ENCODE measurements around the gene CDH13.

Gene CDH13

DNA sequence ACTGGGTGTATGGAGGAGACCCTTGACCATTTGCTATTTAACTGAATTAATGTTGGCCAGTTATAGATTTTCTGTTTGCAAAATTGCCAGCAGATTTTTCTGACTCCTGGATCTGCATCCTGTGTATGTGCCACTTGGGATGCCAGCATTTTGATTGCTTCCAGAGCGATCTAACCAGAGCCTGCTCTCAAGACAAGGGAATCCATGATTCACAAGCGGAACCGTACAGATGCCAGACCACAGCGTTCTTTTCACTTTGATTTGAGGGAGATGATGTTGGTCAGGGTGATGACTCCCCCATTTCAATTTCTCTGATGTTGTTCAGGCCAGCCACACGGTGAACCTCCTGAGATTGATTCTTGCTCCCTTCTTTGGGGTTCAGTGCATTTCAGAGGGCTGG lies 228.7 kb downstream of the CDH13 start:
- DNase-seq = no peak

DNA sequence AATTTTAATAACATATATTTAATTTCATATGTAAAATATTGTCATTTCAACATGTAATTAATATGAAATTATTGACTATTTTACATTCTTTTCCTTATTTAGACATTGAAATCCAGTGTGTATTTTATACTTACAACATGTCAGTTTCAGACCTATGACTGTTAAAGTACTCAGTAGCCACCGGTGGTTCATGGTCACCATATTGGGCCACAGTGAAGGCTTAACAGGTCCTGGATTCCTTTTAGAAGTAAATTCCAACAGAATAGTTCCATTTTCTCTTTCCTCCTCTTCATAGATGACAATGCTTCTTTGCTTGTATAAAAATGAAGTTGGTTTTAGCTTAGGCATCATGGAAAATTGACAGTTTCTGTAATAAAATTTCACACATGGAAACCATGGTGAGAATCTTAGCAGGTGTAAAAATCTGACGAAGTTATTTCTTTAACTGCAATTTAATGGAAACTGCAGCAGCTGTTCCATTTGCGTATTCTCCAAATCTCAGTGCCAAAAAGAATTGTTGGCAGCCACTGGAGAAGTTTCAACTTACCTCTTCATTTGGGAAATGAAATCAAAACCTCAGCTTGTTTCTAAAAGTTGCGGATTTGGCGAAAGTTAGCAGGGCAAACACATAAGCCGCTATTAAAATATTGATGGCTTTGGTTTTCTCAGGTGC lies 231.1 kb downstream of the CDH13 start:
- DNase-seq = no peak

- no peak for DNase-seq
Observed at GRCh38 chr16:82859662-82860061, 232.9 kb downstream of the CDH13 start.

DNA sequence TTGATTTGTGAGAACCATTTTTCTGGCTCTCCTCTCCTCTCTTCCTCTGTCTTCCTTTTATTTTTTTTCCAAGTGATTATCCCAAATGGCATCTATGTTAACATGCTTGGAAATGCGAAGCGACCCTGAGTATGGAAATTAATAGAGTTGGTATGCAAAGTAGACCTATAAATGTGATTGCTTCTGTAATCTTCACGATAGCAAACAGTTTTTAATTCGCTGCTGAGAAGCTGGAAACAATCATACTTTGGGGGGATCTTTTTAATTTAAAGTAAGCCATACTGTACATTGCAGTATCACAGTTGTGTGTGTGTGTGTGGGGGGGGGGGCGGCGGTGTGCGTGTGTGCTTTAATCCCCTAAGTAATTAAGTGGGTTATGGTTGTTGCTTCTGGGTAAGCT lies 233.3 kb downstream of the CDH13 start:
- DNase-seq = no peak

- DNase-seq = no peak
Observed at GRCh38 chr16:82862057-82862456, 235.3 kb downstream of the CDH13 start.

- no peak for DNase-seq
Observed at GRCh38 chr16:82864332-82865040, 237.7 kb downstream of the CDH13 start.

- DNase-seq = no peak
Observed at GRCh38 chr16:82865412-82865811, 238.6 kb downstream of the CDH13 start.

GRCh38 chr16:82867485-82867884 lies 240.7 kb downstream of the CDH13 start:
- DNase-seq = no peak

GRCh38 chr16:82874271-82874670 lies 247.5 kb downstream of the CDH13 start:
- no peak for DNase-seq

GRCh38 chr16:82874672-82875071 lies 247.9 kb downstream of the CDH13 start:
- no peak for DNase-seq

DNA sequence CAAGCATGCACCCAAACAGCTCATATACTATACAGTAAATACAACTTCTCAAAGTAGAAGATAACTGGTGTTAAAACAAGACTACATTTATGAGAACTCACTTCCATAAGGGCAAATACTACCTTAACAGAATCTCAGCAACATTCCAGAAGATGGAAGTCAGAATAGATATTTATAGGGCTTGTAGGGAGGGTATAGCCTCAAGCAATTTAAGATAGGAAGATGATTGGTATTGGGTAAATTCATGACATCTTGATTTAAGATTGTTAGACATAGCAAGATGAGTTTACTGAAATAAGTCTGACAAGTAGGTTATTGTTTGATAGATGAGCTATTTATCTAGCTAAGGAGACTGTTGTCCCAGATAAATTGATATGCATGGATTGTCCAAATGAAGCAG lies 250.2 kb downstream of the CDH13 start:
- DNase-seq = no peak

GRCh38 chr16:82878466-82878865 lies 251.7 kb downstream of the CDH13 start:
- no peak for DNase-seq

- DNase-seq = no peak
Observed at GRCh38 chr16:82880346-82880745, 253.6 kb downstream of the CDH13 start.

GRCh38 chr16:82881516-82881915 lies 254.7 kb downstream of the CDH13 start:
- no peak for DNase-seq

DNA sequence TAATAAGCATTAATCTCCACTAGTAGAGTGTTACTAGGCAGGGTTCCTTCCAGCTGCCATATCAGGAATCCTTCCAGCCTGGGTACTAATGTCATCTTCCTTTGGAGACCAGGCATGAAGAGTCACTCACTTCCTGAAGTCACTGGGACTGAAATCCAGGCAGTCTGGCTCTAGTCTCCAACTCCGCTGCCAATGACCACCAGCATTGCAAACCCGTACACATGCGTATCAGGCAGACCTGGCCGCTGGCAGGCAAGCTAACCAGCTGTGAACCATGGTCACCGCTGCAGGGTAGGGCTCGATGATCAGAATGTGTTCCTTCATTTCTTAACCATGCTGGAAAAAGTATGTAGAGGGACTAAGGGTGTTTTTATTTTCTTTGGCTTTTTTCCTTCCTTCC lies 255.5 kb downstream of the CDH13 start:
- DNase-seq = no peak

GRCh38 chr16:82882982-82883835 lies 256.4 kb downstream of the CDH13 start:
- DNase-seq = no peak

DNA sequence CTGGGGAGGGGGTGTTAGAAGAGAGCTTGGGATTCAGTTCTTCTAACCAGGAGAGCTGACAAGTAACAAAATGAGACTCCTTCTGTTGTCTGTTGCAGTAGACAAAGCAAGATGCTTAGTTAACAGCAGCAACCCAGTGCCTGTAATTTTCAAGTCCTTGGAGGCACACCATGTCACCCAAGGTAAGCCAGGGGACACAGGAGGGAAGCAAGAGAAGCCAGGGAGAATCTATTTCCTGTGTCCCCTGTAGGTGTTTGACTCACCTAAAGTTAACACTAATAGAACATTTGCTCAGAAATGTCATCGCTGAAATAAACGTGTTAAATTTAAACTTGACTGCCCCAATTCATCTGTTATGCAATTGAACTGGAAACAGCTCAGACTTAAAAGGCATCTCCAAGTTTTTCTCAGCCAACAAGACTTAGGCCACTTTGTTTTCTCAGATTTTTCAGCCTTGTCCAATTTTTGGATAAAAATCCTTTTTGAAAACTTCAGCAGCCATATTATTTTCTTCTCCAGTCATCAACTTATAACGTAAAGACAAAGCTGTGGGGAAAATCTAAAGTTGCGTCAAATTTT lies 257.6 kb downstream of the CDH13 start:
- no peak for DNase-seq

DNA sequence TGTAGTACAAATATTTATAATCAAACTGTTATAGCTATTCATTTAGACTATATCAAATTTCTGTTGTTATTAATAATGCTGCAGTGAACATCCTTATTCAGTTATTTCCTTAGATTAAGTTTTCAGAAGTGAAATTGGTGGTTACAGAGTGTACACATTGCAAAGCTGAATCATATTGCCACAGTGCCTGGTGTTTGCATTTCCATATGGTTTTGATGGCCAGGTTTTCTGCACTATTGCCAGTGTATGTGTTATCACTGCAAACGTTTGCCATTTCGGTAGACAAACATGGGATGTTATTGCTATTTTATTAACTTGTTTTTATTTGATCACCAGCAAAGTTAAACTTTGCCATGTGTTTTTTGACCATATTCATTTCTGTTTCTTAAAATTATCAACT lies 259.4 kb downstream of the CDH13 start:
- no peak for DNase-seq

DNA sequence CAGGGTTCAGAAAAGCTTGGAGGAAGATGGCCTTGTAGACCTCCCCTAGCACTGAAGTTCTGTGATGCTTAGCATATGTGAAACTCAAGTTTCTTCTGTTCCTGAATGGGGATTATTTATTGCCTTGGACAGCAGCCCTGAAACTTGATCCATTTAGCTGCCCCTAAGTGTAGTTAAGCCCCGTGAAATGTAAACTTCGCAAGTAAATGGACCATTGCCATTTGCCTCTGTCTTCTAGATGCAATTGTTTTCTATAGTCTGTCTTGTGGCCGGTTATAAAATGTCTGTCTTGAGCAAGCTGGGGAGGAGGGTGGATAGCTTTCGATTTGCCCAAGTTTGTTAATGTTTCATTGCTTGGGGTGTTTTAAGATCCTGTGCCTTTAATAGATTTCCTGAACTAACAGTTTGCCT lies 261.8 kb downstream of the CDH13 start:
- no peak for DNase-seq

DNA sequence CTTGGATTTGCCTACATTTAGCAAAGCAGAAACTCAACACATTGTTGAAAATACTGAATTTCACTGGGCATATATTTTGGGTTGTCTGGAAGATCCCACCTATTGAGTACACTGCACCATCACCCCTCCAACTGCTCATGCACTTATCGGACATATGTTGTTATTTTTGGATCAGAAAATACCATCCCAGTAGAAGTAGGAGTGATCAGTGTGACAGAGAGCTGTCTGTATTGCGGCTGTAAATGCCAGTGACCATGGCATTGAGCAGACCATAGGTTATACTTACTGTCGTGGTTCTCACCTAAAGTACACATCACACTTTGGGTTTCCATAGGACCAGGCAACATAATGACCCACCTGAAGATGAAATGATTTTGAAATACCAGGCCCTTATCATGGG lies 264.7 kb downstream of the CDH13 start:
- no peak for DNase-seq

DNA sequence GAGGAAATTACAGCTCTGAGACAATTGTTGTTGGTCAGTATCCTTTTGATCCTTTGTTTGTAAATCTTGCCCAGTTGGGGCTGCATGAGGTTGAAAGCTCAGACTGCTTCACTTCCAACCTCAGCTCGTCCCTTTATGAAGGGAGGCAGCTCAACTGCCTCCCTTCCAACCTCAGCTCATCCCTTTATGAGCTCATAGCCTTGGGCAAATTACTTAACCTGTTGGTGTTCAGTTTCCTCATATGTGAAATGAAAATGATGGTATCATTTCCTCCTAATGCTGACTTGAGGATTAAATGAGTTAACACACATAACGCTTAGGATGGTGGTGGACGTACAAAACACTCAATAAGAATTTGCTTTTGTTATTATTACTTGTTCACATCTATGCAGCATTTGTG lies 265.1 kb downstream of the CDH13 start:
- no peak for DNase-seq

DNA sequence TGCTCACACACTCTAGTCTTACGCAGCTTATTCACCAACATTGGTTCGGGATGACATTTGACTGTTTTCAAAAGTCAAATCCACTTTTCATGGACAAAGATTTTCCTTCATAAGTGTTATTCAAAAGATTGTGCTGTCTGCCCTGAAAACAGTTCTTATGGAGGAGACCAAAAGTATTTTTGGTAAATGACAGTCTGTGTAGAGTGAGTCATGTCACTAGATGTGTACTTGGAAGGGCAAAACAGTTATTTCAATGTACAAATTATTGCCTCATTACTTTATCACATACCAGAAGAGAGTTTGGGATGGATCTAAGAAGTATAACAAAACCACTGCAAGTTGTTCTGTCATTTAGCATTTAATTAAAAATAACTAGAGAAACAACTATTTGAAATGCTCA lies 265.6 kb downstream of the CDH13 start:
- DNase-seq = no peak

DNA sequence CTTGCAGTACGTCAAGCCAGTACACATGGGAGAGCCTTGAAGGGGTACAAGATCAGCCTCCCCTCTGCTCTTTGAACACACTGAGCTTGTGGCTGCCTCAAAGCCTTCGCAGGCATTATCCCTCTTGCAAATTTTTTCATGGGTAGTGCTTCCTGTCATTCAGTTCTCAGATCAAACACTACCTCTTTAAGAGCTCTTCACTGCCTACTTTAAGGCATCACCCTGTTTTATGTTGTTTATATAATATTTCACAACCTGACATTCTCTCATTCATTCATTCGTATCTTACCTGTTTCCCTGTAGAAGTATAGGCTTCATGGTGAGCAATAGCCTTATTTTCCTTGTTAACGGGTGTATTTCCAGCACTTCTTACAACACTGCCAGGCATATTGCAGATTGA lies 269.1 kb downstream of the CDH13 start:
- no peak for DNase-seq

GRCh38 chr16:82899006-82899405 lies 272.2 kb downstream of the CDH13 start:
- DNase-seq = no peak
